Measurements from ENCODE around the gene GUSB. TPM values are rescaled to one million over a fixed set of nuclear protein-coding genes. Genes with fewer than 3 reads are reported as not detected.

The GUSB gene
- total RNA-seq, 1 donor from 2014 or later: 51.9 TPM

DNA sequence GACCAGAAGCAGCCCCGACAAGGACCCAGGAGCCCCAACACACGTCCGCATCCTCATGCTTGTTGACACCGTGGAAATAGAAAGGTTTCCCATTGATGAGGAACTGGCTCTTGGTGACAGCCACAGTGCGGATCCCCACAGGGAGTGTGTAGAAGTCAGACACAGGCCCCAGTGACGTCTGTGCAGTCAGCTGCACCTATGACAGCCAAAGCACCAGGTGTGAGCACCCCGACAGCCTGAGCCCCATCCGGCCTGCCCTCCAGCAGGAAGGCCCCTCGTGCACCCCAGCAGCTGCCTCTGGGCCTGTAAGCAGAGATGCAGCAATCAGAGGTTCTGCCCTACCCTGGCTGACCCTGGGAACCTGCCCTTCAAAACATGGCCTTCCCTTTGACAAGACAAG lies 7.1 kb downstream of the GUSB start:
- H3K27me3 Mint-ChIP-seq (ENCODE audit: low read depth): no peaks in the 10 kb centered on the region
- TF ChIP-seq, protein P1, sequence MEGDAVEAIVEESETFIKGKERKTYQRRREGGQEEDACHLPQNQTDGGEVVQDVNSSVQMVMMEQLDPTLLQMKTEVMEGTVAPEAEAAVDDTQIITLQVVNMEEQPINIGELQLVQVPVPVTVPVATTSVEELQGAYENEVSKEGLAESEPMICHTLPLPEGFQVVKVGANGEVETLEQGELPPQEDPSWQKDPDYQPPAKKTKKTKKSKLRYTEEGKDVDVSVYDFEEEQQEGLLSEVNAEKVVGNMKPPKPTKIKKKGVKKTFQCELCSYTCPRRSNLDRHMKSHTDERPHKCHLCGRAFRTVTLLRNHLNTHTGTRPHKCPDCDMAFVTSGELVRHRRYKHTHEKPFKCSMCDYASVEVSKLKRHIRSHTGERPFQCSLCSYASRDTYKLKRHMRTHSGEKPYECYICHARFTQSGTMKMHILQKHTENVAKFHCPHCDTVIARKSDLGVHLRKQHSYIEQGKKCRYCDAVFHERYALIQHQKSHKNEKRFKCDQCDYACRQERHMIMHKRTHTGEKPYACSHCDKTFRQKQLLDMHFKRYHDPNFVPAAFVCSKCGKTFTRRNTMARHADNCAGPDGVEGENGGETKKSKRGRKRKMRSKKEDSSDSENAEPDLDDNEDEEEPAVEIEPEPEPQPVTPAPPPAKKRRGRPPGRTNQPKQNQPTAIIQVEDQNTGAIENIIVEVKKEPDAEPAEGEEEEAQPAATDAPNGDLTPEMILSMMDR (conservative IDR thresholded peaks at IDR 0.05): no peak
- no peaks in the 10 kb centered on the region for H3K4me1 Mint-ChIP-seq
- no peak overlapping the region for H3K27ac Mint-ChIP-seq (ENCODE audit: unreplicated experiment)
- no peak for DNase-seq (ENCODE audit: low read depth, low spot score)
- peaks cover 13% of the 10 kb centered on the region for H3K36me3 Mint-ChIP-seq (ENCODE audit: low read depth)
- H3K9me3 Mint-ChIP-seq: no peaks in the 10 kb centered on the region
- no peak overlapping the region for H3K4me3 Mint-ChIP-seq

DNA sequence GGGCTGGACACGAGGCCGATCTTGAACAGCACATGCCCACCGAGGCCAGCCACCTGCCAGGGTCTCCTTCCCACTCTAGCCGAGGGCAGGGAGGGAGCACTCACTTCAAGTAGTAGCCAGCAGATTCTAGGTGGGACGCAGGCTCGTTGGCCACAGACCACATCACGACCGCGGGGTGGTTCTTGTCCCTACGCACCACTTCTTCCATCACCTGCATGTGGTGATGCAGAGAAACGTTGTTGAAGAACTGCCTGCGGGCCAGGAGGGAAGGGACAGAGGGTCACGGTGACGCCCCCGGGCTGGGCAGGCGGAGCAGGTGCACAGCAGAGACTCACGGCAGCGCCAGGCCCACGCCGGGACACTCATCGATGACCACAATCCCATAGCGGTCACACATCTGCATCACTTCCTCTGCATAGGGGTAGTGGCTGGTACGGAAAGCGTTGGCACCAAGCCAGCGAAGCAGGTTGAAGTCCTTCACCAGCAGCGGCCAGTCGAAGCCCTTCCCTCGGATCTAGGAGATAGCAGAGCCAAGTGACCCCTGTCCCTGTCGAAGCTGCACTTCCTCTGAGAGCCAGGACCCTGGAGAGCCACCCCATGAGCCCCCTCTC lies 7.7 kb downstream of the GUSB start:
- Mint-ChIP-seq H3K27ac (ENCODE audit: unreplicated experiment) (no peak overlapping the region), H3K4me3 (no peak overlapping the region), H3K9me3 (no peaks in the 10 kb centered on the region), H3K36me3 (ENCODE audit: low read depth) (peaks cover 16% of the 10 kb centered on the region), H3K4me1 (no peaks in the 10 kb centered on the region), H3K27me3 (ENCODE audit: low read depth) (no peaks in the 10 kb centered on the region)
- DNase-seq (ENCODE audit: low read depth, low spot score): no peak
- TF ChIP-seq, protein P1 (conservative IDR thresholded peaks at IDR 0.05): no peak

DNA sequence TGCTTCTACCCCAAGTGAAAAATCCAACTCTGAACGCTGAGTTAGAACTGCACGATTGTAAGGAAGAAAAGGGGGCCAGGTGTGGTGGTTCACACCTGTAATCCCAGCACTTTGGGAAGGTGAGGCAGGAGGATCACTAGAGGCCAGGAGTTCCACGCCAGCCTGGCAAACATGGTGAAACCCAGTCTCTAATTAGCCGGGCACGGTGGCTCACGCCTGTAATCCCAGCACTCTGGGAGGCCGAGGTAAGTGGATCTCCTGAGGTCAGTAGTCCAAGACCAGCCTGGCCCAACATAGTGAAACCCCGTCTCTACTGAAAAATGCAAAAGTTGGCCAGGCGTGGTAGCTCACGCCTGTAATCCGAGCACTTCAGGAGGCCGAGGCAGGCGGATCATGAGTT lies 9.0 kb downstream of the GUSB start:
- Mint-ChIP-seq H3K36me3 (ENCODE audit: low read depth) (peaks cover 16% of the 10 kb centered on the region), H3K4me3 (no peak overlapping the region), H3K27ac (ENCODE audit: unreplicated experiment) (no peak overlapping the region), H3K4me1 (no peaks in the 10 kb centered on the region), H3K27me3 (ENCODE audit: low read depth) (no peaks in the 10 kb centered on the region), H3K9me3 (no peaks in the 10 kb centered on the region)
- no peak for DNase-seq (ENCODE audit: low read depth, low spot score)
- TF ChIP-seq, protein P1 (conservative IDR thresholded peaks at IDR 0.05): no peak

- TF ChIP-seq, protein P1 (conservative IDR thresholded peaks at IDR 0.05): no peak
- peaks cover 27% of the 10 kb centered on the region for H3K36me3 Mint-ChIP-seq (ENCODE audit: low read depth)
- H3K4me1 Mint-ChIP-seq: no peaks in the 10 kb centered on the region
These were observed 11.0 kb downstream of the GUSB start for GRCh38 chr7:65971021-65971420.

DNA sequence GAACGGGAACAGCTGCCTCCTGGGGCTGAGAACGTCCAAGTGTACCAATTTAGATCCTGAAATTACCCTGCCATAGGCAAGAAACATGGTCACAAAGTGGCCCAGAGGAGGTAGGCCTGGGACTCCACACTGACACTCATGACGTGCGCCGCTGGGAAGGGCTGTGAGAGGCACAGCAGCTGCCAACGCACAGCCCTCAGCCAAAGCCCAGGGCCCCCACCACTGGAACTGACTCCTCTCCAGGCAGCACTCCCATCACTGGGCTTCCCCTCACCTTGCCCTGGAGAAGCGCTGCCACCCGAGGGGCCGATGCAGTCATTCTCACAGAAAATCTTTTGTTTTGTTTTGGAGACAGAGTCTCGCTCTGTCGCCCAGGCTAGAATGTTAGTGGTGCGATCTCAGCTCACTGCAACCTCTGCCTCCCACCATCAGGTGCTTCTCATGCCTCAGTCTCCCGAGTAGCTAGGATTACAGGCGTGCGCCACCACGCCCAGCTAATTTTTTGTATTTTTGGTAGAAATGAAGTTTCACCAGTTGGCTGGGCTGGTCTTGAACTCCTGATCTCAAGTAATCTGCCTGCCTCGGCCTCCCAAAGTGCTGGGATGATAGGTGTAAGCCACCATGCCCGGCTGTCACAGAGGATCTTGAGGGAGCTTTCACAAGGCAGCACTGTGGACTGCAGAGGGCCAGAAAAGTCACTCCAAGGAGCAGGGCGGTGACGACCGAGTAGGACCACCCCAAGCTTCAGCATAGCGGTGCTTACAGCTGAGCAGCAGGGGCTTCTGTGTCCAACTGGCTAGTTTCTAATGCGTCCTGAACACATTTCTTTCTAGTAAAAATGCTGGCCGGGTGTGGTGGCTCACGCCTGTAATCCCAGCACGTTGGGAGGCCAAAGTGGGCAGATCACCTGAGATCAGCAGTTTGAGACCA lies 13.5 kb downstream of the GUSB start:
- Mint-ChIP-seq H3K4me3 (no peak overlapping the region), H3K27ac (ENCODE audit: unreplicated experiment) (no peak overlapping the region), H3K36me3 (ENCODE audit: low read depth) (peaks cover 28% of the 10 kb centered on the region), H3K4me1 (no peaks in the 10 kb centered on the region), H3K9me3 (no peaks in the 10 kb centered on the region), H3K27me3 (ENCODE audit: low read depth) (no peaks in the 10 kb centered on the region)
- no peak for DNase-seq (ENCODE audit: low read depth, low spot score)
- TF ChIP-seq, protein P1 (conservative IDR thresholded peaks at IDR 0.05): no peak

More at GRCh38 chr7:65971021-65971420, 11.0 kb downstream of the GUSB start:
- DNase-seq (ENCODE audit: low read depth, low spot score): no peak
- Mint-ChIP-seq H3K27me3 (ENCODE audit: low read depth) (no peaks in the 10 kb centered on the region), H3K4me3 (no peak overlapping the region), H3K9me3 (no peaks in the 10 kb centered on the region), H3K27ac (ENCODE audit: unreplicated experiment) (no peak overlapping the region)
